ENCODE results near the gene PACSIN2. TPM values are rescaled to one million over a fixed set of nuclear protein-coding genes. Genes with fewer than 3 reads are reported as not detected.
A peak's percentile ranks its signal among the peaks of the same experiment; 100 is the strongest.
"Not testable (repeated sequence)": the region's sequence is repeated elsewhere in the genome, so short reads cannot be mapped to it uniquely, and the experiment has no call there.

PACSIN2 gene
- polyA plus RNA-seq, 5 donors = 57.4 to 68.7 (median 66.4) TPM

DNA sequence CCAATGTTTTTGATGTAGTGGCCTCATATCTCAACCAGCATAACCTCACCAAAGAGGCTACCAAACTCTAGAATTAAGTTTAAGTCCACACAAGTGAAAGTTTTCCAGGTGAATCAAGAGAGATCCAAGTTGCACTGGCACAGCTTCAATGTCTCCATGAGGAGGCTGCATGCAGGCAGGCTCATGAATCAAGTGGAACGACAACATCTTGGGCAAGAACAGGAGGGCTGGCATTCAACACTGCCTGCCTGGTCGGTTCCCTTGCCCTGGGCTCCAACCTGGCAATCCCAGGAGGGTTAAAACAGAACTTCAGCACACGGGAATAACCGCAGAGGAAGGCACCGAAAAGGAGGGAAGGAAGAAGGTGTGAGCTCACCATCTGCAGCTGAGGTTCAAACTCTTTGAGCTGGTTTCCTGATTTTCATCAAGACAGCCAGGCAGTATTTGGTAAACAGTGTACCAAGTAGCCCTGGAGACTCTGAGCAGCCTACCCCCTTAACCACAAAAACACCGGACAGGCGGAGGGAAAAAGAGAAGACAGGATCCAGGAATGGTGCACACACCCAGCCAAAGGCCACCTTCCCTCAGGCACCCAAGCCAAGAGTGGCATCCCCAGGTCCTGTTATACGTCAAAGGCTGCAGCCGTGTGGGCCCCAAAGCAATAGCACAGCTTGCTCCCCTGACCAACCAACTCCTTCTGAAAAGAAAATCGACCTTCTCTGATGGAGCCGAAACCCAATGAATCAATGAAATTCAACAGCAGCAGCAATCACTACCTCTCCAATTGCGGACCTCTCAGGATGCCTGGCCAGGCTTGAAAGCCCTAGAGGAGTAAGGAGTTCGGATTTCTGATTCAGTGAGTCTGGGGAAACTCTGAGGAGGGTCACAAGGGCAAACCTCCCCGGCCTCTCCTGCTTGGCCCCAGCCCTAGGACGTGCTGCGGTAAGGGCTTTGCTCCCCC lies 1.3 kb downstream of the PACSIN2 start:
- DNase-seq = no peak

DNA sequence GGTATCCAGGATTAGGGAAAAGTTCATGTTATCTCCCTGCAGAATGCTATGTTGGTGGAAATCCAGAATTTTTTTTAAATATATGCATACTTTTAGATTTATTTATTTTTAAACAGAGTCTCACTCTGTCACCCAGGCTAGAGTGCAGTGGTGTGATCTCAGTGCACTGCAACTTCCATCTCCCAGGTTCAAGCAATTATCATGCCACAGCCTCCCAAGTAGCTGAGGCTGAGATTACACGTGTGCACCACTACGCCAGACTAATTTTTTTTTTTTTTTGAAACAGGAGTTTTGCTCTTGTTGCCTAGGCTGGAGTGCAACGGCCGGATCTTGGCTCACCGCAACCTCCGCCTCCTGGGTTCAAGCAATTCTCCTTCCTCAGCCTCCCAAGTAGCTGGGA lies 2.6 kb downstream of the PACSIN2 start:
- DNase-seq = no peak

DNA sequence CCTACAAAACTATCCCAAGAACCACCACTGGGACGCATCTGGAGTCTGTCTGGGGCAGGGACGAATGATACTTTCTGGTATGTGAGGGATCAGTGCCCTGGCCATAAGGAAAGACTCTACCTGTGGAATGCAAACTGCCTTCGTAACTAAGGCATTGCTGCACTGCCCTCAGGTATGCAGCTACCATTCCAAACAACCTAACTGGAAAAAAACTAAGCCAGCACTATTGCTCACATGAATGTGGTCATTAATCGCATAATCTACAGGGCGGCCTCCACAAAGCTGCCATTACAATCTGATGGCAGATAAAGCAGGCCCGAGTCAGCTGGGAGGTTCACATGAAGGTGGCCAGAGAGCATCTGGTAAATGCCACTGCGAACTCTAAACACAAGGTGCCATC lies 3.9 kb downstream of the PACSIN2 start:
- no peak for DNase-seq

DNA sequence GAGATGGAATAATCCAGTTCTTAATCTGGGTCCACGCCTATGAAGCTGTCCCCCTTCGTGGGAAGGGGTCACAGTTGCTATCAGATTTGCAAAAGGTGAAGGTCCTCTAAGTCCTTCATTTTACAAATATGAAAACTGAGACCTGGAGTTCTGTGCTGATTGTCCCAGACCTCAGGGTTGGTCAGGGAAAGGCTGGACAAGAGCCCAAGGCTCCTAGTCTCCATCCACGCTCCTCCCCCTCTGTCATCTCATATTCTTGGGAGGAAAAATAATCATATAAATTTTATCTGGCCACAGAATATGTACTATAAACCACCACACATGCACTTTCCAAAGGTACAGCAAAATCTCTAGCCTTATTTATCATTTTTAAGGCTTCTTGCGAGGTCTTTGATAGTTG lies 5.5 kb downstream of the PACSIN2 start:
- no peak for DNase-seq

DNA sequence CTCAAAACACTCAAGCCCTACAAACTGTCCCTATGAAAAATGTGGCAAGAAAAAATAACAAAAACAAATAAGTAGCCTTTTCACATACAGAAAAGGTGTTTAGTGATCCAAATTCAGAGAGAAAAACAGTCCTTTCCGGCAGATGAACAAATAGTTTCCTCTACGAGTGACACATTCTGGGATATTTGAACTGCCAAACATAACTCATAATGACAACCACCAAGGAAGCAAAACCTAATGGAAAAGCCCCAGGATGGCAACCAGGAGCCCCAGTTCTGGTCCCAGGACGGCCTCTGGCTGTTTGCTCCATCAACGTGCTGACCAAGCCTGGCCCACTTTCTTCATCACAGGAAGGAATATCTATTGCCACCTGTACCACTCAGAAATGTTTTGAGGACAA lies 6.0 kb downstream of the PACSIN2 start:
- DNase-seq = no peak

DNA sequence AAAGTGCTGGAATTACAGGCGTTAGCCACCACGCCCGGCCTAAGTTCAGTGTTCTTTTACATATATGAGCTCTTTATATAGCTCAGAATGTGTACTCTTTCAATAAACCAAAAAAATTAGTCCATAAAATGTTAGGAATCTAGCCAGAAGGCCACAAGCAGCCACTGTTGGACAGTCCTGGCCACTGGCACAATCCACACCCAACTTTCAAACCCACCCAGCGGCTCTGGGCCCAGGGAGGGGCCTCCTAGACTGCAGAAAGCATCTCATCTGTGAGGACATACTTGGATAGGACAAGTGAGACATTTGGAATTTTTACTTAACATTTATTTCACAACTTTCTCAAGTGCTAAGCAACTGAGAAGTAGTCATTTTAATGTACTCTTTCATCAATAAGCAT lies 6.4 kb downstream of the PACSIN2 start:
- no peak for DNase-seq

DNA sequence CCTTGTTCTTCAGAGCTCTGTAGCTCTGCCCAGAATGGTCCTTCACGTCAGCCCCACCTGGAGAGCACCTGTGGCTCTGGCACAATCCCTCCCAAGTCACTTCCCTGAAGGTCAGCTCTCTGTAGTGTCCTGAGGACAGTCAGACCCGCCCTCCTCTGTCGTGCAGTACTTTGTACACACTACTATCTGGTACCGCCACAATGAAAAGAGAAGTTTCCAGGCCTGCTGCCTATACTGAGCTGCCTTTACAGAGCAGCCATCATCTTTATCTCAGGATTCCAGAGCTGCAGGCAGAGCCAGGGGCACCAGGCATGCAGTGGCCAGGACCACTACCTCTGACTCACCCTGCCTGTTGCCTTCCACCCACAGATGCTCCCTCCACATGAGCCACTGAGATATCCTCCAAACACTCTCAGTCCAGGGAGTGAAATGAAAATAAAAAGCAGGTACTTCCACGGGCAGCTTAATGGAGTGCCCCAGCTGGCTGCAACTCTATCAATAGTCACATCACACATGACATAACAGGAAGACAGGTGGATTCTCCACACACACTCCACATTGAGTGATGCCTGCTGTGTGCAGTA lies 7.3 kb downstream of the PACSIN2 start:
- no peak for DNase-seq

DNA sequence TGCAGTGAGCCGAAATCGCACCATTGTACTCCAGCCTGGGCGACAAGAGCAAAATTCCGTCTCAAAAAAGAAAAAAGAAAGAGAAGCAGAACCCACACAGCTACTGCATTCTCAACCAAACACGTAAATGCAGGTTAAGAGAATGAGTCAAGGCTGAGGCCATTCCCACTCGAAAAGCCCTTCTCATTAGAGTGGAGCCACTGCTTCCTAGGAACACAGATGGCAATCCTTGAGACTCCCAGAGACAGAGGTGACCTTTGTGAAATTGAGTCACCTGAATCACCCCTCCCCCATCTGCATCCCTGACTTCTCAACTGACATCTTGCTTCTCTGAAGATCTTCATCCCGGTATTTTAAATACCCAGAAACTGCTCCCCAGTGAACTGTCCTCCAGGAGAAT lies 8.2 kb downstream of the PACSIN2 start:
- no peak for DNase-seq

DNA sequence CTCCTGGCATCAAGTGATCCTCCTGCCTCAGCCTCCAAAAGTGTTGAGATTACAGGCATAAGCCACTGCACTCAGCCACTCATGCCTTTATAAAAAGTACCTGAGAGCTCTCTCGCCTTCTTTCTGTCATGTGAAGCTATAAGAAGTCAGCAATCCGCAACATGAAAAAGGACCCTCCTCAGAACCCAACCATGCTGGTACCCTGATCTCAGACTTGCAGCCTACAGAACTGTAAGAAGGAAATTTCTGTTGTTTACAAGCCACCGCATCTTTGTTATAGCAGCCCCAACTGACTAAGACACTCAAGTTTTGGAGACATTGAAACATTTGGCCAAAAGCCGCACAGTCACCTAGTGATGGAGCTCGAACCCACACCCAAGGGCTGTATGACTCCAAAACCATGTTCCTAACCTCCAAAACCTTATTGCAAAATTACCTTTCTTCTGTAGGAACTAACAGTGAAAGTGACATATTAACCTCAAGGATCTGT lies 8.9 kb downstream of the PACSIN2 start:
- no peak for DNase-seq

DNA sequence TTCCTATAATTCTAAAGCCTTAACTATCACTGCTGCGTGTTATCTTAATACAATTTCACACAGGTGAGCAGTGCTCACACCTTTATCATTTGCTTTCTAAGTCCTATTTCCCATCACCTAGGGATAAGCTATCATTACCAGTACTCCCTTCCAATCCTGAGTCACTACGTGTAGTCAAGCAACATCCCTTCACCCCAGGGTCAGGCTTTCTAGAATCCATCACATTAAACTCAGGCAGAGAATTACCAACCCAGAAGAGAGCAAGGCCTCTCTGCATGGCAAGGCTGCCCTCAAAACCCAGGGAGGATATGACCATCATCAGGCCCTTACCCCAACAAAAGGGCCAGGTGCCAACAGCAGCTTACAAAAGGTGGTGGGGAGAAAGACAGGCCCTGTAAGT lies 9.8 kb downstream of the PACSIN2 start:
- no peak for DNase-seq

DNA sequence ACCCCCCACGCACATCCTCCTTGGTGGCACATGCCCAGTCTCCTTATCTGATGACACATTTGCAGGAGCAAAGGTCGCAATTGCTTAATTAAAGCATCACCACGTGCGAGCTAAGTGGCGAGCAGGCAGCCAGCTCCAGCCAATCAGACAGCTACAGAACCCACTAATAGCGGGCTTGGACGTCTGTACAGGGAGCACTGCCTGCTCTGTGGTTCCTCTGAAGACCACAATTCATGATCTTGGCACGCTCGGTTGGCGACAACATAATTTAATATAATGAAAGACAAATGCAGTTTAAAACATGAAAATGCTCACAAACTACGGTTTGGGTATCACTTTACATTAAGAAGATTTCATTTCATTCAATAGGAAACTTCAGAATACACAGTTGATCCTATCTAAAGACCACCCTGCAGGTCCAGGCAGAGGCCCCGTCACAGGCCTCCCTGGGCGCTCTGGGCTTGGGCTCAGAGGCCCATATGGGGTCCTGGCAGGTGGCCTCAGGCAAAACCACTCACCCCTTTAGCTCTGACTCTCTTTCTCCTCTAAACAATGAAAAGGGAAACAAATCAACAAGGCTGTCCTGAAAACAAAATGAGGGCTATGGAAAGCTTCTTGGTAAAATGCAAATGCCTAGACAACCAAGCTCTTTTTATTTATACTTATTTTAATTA lies 10.4 kb downstream of the PACSIN2 start:
- no peak for DNase-seq

DNA sequence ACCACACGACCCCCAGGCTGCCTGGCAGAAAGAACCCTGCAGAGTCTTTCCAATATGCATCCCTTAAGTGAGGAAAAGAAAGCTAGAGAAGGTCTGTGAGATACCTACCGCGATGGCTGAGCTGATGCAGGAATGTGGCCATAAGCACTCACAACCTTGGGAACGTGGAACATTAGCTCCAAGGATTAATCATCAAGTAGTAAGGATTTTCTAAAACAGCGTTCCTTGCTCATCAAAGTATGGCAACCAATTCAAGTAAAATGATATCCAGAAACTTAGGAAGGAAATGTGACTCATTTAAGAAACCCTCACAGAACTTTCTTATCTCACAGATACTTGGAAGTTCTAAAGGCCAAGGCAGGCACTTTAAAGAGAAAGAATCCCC lies 12.8 kb downstream of the PACSIN2 start:
- DNase-seq = no peak

DNA sequence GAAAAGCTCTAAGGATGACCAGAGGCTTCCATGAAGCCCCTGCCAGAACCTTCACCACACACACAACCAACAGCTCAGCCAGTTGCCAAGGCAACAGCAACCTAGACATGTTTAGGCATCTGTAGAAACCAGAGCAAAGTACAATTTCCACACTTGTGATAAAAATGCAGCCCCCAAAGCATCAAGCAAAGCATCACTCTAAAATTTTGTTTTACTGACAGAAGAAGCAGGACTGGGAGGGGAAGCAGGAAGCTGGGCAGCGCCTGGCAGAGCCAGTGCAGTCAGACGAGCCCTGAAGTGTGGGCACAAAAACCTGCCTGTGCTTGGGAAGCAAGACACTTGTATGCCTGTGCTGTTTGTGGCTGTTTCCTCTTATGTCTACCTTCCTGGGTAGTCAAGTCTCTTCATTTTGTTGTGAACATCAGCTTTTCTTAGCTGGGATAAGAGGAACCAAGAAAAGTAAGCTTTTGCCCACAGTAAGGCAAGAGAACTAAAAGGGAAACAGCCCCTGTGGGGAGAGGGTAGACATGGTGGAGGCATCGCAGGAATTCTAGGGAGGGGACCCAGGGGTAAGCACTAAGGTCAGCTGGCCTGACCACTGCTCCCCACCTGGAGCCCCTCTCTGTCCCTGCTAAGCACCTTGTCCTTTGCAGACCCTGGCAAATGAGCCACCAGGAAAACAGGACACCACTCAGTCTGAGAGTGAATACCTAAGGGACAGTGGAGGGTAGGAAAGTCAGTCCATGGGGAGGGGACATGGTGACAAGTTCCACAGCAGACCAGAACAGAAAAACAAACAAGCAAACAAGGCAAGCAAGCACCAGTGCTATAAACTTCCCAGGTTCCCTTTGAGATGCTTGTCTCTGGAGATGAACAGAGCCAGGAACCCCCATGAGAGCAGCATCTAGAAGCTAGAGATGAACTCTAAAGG lies 13.4 kb downstream of the PACSIN2 start:
- no peak for DNase-seq

DNA sequence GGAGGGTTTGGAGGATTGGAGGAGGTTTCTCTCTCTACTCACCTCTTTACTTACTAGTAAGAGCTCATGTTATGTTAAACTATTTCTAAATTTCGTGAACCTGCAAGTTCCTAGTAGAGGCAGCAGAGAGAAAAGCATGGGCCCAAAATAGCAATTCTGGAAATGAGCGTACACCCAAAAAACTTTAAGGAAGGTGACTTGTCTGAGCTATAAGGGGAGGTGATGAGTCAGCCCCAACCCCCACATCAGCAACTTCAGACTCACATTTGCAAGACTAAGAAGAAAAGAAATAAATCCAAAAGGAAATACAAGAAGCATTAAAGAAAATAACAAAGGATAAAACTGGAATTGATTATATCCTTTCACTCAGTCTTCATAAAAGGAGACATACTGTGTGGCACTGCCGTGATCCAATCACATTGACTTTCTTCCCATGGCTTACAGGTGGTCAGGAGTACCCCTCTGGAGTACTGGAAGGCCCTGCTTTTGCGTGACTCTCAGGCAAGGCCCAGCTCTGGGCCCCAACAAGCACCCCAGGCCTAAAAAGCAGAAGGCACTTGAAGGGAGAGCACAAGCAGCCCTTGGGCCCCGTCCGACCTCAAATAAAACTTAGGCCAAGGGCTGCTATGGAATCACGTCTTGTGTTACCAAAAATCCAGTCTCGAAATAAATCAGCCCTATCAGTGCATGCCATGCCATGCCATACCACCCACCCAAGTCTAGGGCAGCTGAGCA lies 14.3 kb downstream of the PACSIN2 start:
- no peak for DNase-seq

DNA sequence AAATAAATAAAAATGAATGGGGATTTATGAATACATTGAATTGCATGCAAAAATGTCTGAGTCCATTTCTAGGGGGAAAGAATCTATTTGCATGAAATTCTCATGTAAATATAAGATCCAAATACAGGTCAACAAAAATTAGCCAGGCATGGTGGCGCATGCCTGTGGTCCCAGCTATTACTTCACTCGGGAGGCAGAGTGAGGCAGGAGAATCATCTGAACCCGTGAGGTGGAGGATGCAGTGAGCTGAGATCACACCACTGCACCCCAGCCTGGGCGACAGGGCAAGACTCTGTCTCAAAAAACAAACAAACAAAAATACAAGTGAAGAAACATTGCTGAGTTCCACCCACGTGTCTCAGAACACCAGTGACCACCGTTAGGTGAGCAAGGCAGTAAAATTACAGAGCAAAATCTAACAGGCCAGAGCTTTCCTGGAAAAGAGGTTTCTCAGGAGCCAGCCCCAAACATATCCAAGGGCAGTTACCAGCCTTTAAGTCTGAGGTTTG lies 17.3 kb downstream of the PACSIN2 start:
- DNase-seq = no peak

DNA sequence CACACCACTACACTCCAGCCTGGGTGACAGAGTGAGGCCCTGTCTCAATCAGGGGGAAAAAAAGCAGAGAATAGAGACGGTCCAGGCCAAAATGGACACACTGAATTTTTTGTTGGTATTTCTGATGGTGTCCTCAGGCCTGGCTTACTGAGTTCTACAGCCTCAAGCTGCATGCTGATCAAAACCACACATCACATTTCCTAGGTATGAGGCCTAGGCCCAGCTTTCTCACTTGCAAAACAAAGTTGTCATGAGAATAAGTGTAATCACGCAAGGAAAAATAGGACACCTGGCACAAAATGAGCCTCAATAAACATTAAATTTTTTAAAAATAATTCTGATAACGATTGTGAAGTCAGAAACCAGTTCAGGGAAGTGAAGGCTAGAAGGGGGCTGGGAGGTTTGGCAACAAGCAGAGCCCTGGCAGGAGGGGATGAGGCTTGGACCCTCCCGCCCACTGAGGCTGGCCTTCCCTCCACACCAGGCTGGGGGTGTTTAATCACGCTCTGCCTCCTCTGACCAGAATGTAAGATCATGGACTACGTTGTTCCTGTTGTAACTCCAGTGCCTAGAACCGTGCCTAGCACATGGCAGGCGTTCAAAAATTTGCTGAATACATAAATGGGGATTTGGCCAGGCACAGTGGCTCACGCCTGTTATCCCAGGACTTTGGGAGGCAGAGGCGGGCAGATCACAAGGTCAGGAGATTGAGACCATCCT lies 18.1 kb downstream of the PACSIN2 start:
- no peak for DNase-seq

DNA sequence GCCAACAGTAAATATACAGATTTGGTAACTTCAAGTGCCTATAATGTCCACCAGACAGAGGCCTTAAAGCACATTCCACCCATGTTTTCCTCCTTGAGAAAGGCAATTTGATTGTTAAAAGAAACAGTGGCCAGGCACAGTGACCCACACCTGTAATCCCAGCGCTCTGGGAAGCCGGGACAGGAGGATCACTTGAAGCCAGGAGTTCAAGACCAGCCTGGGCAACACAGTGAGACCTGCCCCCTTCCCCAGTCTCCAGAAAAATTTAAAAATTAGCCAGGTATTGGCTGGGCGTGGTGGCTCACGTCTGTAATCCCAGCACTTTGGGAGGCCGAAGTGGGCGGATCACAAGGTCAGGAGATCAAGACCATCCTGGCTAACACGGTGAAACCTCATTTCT lies 19.3 kb downstream of the PACSIN2 start:
- not testable (repeated sequence) for DNase-seq

DNA sequence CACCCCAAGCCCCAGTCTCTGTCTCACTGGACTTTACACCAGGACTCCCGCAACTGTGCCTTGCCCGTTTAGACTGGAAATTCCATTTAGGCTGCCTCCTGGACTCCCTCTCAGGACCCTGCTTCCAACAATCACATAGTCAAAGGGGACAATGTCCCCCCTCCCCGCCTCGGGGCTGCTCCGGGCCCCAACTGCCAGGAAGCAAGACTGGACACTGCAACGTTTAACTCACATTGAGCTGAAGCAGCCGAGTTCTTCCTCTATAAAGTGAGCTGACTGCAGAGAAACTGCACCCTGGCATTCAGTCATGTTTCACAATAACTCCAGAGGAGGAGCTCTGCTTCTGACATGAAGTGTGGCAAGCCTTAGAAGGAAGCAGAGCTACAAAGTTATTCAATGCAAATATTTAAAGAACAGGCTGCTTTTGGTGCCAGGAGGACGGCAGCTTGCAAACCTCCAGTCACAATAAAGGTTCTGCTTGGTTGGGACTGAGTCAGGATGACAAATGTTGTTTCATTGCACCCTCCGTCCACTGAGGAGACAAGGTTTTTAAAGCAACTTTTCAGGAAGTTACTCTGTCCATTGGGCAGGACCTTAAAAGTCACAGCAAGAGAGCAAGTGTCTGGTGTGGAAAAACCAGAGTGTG lies 19.9 kb downstream of the PACSIN2 start:
- DNase-seq = peak; percentile 89 to 91

DNA sequence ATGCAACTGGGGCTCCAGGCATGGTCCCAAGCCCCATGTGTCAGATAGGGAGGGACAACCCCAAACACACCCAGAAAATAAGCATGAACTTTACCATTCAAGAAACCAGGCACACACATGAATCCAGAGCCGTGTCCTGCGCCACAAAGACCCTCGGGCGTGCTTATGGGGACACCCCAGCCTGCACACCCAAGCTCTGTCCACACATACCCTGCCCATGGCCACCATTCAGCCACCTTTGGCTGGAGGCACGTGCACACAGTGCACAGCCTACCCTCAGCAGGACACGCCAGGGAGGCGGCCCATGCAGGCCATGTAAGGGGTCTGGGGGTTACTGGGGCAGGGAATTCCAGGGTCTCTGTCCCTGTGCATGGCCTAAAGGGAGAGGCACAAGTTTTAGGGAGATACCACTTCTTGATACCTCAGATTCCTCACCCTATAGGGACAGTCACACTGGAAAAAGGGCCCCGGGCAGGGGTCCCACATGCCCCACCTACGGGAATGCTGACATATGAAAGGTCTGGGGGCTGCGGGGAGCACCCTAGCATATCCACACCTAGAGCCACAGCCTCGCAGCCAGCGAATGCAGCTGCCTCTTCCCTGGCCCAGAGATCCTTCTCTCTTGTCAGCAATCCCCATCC lies 20.6 kb downstream of the PACSIN2 start:
- no peak for DNase-seq

All from right lung (tissue), 5 donors.